Activated T-cell treated with anti-CD3 and anti-CD28 coated beads, Interleukin-2, amount 50 U/mL, for 48 hours (primary cell): Measurements from ENCODE around the gene OR11A1.

Experiments
- DNase-seq, 2 experiments: peaks; one replicate each; pipeline ENCODE4 v3.0.0-alpha.2; 2020

OR11A1 gene

DNA sequence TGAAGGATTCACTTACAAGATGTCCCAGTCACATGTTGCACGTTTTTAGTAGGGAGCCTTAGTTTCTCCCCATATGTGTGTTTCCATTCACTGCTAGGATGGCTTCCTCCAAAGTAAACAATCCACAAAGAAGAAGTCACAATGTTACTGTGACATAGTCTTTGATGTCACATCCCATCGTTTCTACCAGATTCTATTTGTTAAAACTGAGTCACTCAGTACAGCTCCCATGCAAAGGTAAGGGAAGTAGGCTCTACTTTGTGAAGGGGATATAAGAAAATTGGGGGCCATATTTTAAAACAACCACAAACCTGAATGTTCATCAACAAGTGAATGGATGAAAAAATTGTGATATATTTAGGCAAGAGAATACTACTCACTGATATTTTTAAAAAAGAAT, at the start of gene OR11A1, which contains the start of gene OR2H1:
Gene OR11A1, minus strand, starts transcription at position 101 of the 400 bp plus-strand sequence. CDS start 29,430 bp downstream, outside the sequence.
Gene OR2H1, plus strand, starts transcription at position 185 of the 400 bp plus-strand sequence. CDS start 4,615 bp downstream, outside the sequence.
- DNase-seq, result no peak

- no peak for DNase-seq
Observed at GRCh38 chr6:29506446-29507067, 49.7 kb upstream of the OR11A1 start.

- DNase-seq, result no peak
Observed at GRCh38 chr6:29505808-29506207, 48.9 kb upstream of the OR11A1 start.

DNA sequence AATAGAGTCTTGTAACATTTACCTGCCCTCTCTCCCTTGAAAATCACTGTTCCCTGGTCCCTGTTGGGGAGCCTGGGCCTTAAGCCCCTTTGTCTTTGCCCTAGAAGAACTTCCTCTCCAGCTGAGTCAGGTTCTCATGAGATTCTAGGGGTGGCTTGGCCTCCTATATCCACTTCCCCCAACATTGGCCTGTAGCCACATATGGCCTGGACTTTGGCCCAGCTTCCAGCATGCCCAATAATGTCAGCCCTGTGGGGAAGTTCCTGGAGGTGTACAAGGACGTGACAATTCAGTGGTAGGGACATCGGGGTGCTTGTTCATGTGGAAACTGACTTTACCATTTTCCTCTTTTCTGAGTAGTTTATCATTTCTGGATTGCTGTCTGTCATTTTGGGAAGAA, 48.1 kb upstream of the OR11A1 start:
- no peak for DNase-seq

- no peak for DNase-seq
Observed at GRCh38 chr6:29502597-29502996, 45.7 kb upstream of the OR11A1 start.

GRCh38 chr6:29502181-29502580, 45.3 kb upstream of the OR11A1 start:
- DNase-seq, result no peak

DNA sequence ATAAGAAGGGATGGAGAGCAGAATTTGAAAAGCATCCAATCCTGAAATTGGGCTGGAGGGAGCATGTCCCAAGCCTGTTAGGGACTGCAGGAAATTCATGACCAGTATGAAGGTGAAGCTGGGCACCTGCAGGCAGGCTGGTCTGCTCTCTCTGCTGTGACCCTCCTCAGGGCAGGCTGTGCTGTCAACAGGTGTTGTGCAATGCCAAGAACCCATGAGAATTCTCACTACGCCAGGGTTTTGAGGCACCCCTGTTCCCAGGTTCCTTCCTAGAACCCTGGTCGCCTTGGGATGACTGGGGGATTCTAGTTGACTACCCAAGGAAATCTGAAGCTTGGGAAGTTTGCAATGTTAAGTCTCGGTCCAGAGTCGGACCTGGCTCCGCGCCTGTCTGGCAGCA, 44.2 kb upstream of the OR11A1 start:
- DNase-seq, result no peak

DNA sequence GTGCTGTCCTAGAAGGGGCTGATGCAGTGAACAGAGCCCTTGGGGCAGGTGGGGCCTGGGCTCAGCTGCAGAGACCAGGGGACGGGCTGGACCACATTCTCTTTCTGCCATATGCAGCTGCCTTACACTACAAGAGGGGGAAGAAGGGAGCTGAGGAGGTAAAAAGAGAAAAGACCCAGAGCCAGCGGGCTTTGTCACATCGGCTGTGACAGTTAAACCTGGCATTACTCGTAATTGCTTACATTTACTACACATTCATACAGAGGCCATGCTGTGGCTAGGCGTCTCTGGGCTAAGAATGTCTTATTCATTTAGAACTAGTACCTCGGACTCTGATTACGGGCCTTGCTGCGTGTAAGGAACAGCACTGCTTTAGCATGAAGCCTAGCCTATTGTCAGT, 43.7 kb upstream of the OR11A1 start:
- no peak for DNase-seq

- DNase-seq, result no peak
Observed at GRCh38 chr6:29499704-29500103, 42.8 kb upstream of the OR11A1 start.

DNA sequence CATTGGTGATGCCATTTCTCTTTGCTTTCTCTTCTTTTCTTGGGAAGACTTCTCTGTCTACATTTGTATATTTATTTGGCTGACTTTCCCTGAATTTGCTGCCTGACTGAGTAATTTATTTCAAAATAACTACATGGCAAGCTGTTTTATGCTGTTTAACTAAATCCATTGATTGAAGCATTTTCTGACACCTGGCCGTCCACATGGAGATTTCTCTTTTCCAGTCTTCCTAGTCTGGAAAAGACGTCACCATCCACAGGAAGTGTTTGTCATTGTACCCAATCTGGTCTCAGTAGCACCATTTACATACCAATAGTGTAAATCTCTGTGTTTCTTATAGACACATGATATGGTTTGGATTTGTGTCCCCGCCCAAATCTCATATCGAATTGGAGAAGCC, 40.1 kb upstream of the OR11A1 start:
- DNase-seq, result no peak

GRCh38 chr6:29495571-29495970, 38.7 kb upstream of the OR11A1 start:
- DNase-seq, result no peak

GRCh38 chr6:29494131-29494530, 37.3 kb upstream of the OR11A1 start:
- DNase-seq, result no peak

GRCh38 chr6:29493261-29493660, 36.4 kb upstream of the OR11A1 start:
- DNase-seq, result no peak

DNA sequence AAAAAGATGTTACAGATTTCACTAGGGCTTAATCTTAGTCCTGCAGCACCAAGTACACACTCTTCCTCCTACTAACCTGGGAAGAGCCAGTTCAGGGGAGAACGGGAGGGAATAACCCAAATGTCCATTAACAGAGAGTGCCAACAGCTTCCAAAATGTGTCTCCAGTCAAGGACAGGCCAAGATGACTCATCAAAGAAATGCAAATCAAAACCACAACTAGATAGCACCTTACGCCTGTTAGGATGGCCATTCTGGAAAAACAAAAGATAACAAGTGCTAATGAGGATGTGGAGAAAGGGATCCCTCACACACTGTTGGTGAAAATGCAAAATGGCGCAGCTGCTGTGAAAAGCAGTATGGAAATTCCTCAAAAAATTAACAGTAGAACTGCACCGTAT, 34.7 kb upstream of the OR11A1 start:
- no peak for DNase-seq

DNA sequence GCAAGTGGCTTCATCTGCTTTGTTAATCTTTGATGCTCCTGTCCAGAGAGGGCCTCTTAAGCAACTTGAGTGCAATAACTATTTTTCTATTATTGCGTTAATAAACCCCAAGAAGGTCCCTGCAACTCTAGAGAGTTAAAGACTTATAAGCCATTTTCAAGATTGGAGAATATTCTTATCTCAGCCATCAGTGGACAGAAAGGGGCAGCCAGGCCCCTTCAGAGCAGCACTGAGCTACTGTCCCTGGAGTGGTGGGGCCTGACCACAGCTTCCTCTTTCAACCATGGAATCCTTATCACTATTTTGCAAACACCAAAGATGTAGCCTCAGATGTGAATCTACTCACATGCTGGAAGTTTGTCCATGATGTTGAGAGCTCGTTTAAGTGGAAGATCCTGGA, 33.7 kb upstream of the OR11A1 start:
- no peak for DNase-seq

- DNase-seq, result no peak
Observed at GRCh38 chr6:29490055-29490454, 33.2 kb upstream of the OR11A1 start.

GRCh38 chr6:29489286-29489685, 32.4 kb upstream of the OR11A1 start:
- peak in 1 of 2 experiments; percentile 21 for DNase-seq

- DNase-seq, result no peak
Observed at GRCh38 chr6:29488874-29489273, 32.0 kb upstream of the OR11A1 start.

GRCh38 chr6:29487660-29488059, 30.8 kb upstream of the OR11A1 start, which contains the start of gene MAS1L:
Gene MAS1L (minus strand): TSS chr6:29487956. CDS start chr6:29487902, 54 bp downstream.
- DNase-seq, result no peak

DNA sequence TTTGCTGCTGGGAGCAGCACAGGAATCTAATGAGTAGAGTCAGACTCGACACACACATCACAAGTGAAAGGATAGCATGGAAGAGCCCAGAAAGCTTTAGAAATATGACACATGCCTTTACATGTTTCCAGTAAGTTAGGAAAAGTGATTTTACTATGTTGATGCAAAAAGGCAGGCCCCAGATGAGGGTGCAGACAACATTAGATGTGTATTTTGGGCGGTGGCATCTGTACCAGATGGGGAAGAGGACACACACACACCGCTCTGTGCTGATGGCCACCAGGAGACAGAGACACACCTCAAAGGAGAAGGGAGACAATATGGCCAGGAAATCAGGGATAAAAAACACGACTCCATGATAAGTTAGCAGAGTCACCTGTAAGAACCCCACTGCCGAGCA, 30.3 kb upstream of the OR11A1 start:
- no peak for DNase-seq

- DNase-seq, result no peak
Observed at GRCh38 chr6:29486577-29486976, 29.7 kb upstream of the OR11A1 start.

DNA sequence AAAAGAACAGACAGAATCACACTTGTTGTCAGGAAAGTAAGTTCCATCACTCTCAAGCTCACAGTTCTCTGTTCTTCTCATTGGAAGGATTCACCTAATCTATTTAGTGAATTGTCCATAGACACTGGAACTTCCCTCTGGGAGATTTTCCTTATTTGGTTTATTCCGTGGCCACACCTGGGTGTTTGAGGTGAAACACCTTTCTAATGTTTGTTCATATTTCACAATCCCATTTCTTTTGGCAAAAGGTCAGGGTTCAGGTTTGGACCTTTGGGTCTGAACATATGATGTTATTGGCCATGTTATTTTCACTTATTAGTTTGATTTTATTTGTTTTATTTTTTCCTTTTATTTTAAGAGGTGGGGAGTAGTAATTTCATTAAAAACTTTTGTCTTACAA, 26.9 kb upstream of the OR11A1 start:
- DNase-seq, result no peak

DNA sequence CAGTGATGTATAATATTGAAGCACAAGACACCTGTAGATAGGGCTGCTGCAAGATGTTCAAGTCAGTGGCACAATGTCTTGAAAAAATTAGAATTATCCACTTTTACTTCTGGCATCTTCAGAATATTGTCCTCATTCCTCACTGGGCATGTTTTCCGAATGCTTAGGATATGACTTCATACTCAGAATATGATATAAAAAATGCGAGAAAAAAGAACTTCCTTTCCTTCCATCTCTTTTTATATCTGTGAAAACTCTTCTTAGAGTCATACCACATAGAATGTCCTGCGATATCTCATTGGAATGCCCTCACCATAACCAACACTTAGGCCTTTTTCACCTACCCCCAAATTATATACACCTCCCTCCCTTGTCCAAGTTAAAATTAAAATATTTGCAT, 26.3 kb upstream of the OR11A1 start:
- no peak for DNase-seq

- no peak for DNase-seq
Observed at GRCh38 chr6:29479560-29479959, 22.7 kb upstream of the OR11A1 start.

DNA sequence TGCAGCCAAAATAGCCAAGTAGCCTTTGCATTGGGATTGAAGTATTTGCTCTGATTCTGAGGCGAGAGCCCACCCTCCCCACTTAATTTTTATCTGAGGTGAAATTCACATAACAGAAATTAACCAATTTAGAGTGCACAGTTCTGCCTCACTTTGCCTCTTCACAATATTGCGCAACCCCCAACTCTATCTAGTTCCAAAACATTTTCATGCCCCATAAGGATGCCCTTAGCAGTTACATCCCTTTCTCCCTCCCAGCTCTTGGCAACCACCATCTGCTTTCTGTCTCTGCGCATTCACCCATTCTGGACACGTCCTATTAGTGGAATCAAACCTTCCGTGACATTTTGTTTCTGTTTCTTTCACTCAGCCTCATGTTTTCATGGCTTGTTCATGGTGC, 21.9 kb upstream of the OR11A1 start:
- no peak for DNase-seq
